Measurements from ENCODE around the gene CYTH3. TPM values are rescaled to one million over a fixed set of nuclear protein-coding genes. Genes with fewer than 3 reads are reported as not detected.

CYTH3 gene
- total RNA-seq, 5 donors from 2014 or later (not counting 1 experiment from before 2014, with no cell fraction given): 5.0 to 16.3 (median 12.5) TPM

DNA sequence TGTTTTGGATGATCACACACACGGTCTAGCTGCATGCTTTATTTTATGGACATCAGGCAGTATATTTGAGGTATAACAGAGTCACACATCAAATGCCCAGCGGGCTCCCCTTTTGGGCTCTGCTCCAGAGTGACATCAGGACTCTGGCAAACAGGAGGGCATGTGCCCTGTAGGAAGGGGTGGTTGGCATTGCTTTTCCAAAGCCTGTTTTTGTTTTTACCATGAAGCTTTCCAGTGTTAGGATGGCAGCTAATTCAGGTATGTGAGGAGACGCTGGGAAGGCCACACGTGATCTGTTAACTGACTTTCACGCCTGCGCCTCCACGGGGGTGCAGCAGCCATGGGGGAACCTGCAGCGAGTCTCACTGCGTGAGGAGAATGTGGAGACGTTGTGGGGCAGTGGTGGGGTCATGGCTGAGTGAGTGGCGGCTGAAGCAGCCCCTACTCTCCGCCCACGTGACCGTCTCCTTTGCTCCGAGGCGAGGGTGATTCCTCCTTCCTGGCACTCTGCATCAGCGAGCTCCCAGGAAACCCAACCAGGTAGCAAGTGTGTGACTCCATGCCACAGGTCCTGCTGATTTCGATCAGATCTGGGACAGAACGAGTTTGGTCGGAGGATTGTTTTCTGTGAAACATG, 123.6 kb downstream of the CYTH3 start:
- Mint-ChIP-seq H3K4me3 (no peak overlapping the region), H3K36me3 (peaks cover 65% of the 10 kb centered on the region), H3K27me3 (no peaks in the 10 kb centered on the region), H3K9me3 (no peaks in the 10 kb centered on the region), H3K27ac (no peak overlapping the region), H3K4me1 (no peaks in the 10 kb centered on the region)
- ChIA-PET POLR2A (no interaction called here), CTCF (no interaction called here)
- Histone ChIP-seq H3K9me3 (no peaks in the 10 kb centered on the region), H3K27me3 (replicated peaks in 1 of 2; ENCODE audit: control insufficient read depth in 2 of 2, extremely low read depth in 1 of 2, insufficient read depth in 2 of 2, low read length in 1 of 2) (no peaks in the 10 kb centered on the region), H3K4me3 (ENCODE audit: control insufficient read depth in 1 of 2, extremely low read depth in 1 of 2, low read length in 1 of 2) (no peak overlapping the region), H3K27ac (ENCODE audit: low read length) (no peak overlapping the region), H3K4me1 (ENCODE audit: control insufficient read depth in 1 of 2, extremely low read depth in 1 of 2, insufficient read depth in 2 of 2, low read length in 2 of 2) (no peaks in the 10 kb centered on the region), H3K36me3 (ENCODE audit: control insufficient read depth in 2 of 2, extremely low read depth in 1 of 2, insufficient read depth in 1 of 2, low read length in 1 of 2) (peaks cover 31 to 89% of the 10 kb centered on the region in 2 donors)
- no peak for ATAC-seq (replicated peaks in 1 of 4)
- DNase-seq: no peak
- WGBS (ENCODE audit: insufficient coverage): 98% methylated on average over 19 of the region's 20 CpGs

DNA sequence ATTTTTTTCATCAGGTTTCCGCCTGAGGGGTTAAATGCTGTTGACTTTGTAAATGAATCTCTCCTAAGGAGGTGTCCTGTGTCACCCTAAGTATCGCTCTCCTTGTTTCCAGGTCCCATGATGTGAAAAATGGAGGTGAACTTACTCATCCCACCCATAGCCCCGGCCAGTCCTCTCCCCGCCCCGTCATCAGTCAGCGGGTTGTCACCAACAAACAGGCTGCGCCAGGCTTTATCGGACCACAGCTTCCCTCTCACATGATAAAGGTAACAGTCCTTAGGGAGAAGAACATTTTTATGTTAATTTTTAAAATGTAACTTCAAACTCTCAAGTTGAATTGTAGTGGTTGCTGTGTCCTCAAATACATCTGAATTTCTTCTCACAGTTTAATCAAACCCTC, 124.8 kb downstream of the CYTH3 start:
- H3K4me1 Mint-ChIP-seq: no peaks in the 10 kb centered on the region
- WGBS (ENCODE audit: insufficient coverage): no CpG with 5 or more reads among the region's 8 CpGs
- Histone ChIP-seq H3K9me3 (no peaks in the 10 kb centered on the region), H3K4me3 (ENCODE audit: control insufficient read depth in 1 of 2, extremely low read depth in 1 of 2, low read length in 1 of 2) (no peak overlapping the region), H3K27ac (ENCODE audit: low read length) (no peak overlapping the region), H3K27me3 (replicated peaks in 1 of 2; ENCODE audit: control insufficient read depth in 2 of 2, extremely low read depth in 1 of 2, insufficient read depth in 2 of 2, low read length in 1 of 2) (no peaks in the 10 kb centered on the region), H3K36me3 (ENCODE audit: control insufficient read depth in 2 of 2, extremely low read depth in 1 of 2, insufficient read depth in 1 of 2, low read length in 1 of 2) (peaks cover 30 to 89% of the 10 kb centered on the region in 2 donors), H3K4me1 (ENCODE audit: control insufficient read depth in 1 of 2, extremely low read depth in 1 of 2, insufficient read depth in 2 of 2, low read length in 2 of 2) (no peaks in the 10 kb centered on the region)
- no peak overlapping the region for H3K4me3 Mint-ChIP-seq
- H3K9me3 Mint-ChIP-seq: no peaks in the 10 kb centered on the region
- DNase-seq (no peak), ATAC-seq (replicated peaks in 1 of 4) (no peak)
- no peaks in the 10 kb centered on the region for H3K27me3 Mint-ChIP-seq
- ChIA-PET POLR2A (no interaction called here), CTCF (no interaction called here)
- peaks cover 68% of the 10 kb centered on the region for H3K36me3 Mint-ChIP-seq
- H3K27ac Mint-ChIP-seq: no peak overlapping the region

DNA sequence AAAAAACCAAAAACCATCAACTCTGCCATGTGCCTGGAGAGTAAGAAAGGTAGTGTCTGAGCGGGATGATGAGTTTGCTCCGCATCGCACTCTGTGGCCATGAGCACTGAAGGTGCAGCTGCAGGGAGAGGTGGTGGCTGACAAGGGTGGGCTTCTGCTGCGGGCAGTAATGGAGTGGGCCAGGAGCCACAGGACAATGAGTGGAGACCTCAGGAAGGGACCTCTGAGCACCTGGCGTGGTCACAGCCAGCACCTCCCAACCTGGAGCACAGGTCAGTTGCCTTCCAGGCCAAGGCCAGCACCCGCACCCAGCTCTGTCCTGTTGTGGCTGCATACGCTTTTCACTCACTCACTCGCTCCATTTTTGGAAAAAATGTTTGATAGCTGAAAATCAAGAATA, 125.8 kb downstream of the CYTH3 start:
- CTCF ChIA-PET: interaction anchor here in 1 of 2 donors (0.6 kb wide), 1 partner anchor 72 kb away, joined by 4 read pairs; no protein-coding TSS in a partner anchor

DNA sequence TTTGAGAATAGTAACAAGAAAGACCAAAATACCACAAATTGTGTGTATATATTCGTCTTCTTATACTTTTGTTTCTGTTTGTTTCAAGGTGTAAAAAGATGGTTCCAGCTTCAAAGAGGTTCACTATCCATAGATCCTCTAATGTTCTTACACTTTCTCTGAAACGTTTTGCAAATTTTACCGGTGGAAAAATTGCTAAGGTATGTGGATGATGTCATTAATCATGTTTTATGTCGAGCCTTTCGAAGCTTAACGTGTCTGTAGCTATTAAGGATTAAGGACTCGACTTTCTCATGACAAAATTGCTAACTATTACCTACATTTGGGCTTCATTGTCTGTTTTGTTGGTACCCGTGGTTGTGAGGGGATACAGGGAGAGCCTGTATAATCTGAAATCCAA, 128.4 kb downstream of the CYTH3 start:
- Mint-ChIP-seq H3K4me3 (no peak overlapping the region), H3K9me3 (no peaks in the 10 kb centered on the region), H3K36me3 (peaks cover 66% of the 10 kb centered on the region), H3K4me1 (peaks cover 0 to 6% (median 2%) of the 10 kb centered on the region in 3 donors), H3K27ac (no peak overlapping the region), H3K27me3 (no peaks in the 10 kb centered on the region)
- no peak for ATAC-seq (replicated peaks in 1 of 4)
- H3K4me1 ChIP-seq (ENCODE audit: control insufficient read depth in 1 of 2, extremely low read depth in 1 of 2, insufficient read depth in 2 of 2, low read length in 2 of 2): no peaks in the 10 kb centered on the region
- DNase-seq: no peak
- H3K27me3 ChIP-seq (replicated peaks in 1 of 2; ENCODE audit: control insufficient read depth in 2 of 2, extremely low read depth in 1 of 2, insufficient read depth in 2 of 2, low read length in 1 of 2): no peaks in the 10 kb centered on the region
- H3K4me3 ChIP-seq (ENCODE audit: control insufficient read depth in 1 of 2, extremely low read depth in 1 of 2, low read length in 1 of 2): no peak overlapping the region
- POLR2A ChIA-PET: no interaction called here
- WGBS (ENCODE audit: insufficient coverage): no CpG with 5 or more reads among the region's 8 CpGs
- CTCF ChIA-PET: no interaction called here
- H3K27ac ChIP-seq (ENCODE audit: low read length): no peak overlapping the region
- peaks cover 21 to 80% of the 10 kb centered on the region in 2 donors for H3K36me3 ChIP-seq (ENCODE audit: control insufficient read depth in 2 of 2, extremely low read depth in 1 of 2, insufficient read depth in 1 of 2, low read length in 1 of 2)
- H3K9me3 ChIP-seq: no peaks in the 10 kb centered on the region

More for the DNA sequence above, 125.8 kb downstream of the CYTH3 start:
- Mint-ChIP-seq H3K36me3 (peaks cover 65% of the 10 kb centered on the region), H3K4me3 (no peak overlapping the region), H3K4me1 (no peaks in the 10 kb centered on the region), H3K9me3 (no peaks in the 10 kb centered on the region), H3K27me3 (no peaks in the 10 kb centered on the region), H3K27ac (no peak overlapping the region)
- POLR2A ChIA-PET: interaction anchor here in 1 of 2 donors (0.6 kb wide), 1 partner anchor 304 kb away, joined by 3 read pairs; no protein-coding TSS in a partner anchor
- no peak for ATAC-seq (replicated peaks in 1 of 4)
- no peaks in the 10 kb centered on the region for H3K4me1 ChIP-seq (ENCODE audit: control insufficient read depth in 1 of 2, extremely low read depth in 1 of 2, insufficient read depth in 2 of 2, low read length in 2 of 2)
- no peaks in the 10 kb centered on the region for H3K27me3 ChIP-seq (replicated peaks in 1 of 2; ENCODE audit: control insufficient read depth in 2 of 2, extremely low read depth in 1 of 2, insufficient read depth in 2 of 2, low read length in 1 of 2)
- peaks cover 22 to 84% of the 10 kb centered on the region in 2 donors for H3K36me3 ChIP-seq (ENCODE audit: control insufficient read depth in 2 of 2, extremely low read depth in 1 of 2, insufficient read depth in 1 of 2, low read length in 1 of 2)
- H3K4me3 ChIP-seq (ENCODE audit: control insufficient read depth in 1 of 2, extremely low read depth in 1 of 2, low read length in 1 of 2): no peak overlapping the region
- no peak overlapping the region for H3K27ac ChIP-seq (ENCODE audit: low read length)
- no peak for DNase-seq
- no peaks in the 10 kb centered on the region for H3K9me3 ChIP-seq
- WGBS (ENCODE audit: insufficient coverage): 100% methylated on average over 5 of the region's 8 CpGs

DNA sequence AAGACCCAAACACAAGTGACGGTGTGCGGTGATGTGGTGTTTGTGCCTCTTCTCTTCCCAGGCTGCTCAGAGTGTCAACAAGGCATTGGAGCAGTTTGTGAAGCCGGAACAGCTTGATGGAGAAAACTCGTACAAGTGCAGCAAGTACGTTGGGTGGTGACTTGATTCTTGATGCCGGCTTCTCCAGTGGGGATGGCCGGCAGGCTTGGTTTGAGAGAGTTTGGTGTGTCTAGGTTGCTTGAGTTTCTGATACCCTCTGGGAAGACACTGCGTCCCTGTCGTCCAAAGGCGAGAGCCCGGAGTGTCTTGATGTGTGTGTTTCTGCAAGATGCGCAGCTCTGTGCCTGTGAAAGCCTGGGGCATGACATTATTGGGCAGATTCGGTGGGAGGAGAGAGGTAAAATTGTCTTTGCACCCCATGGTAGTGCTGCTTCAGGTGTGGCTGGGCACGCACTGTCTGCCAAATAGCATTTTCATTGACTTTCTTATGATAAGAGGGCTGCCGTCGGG, 129.5 kb downstream of the CYTH3 start:
- no peaks in the 10 kb centered on the region for H3K27me3 Mint-ChIP-seq
- DNase-seq (no peak), ATAC-seq (replicated peaks in 1 of 4) (no peak)
- POLR2A ChIA-PET: interaction anchor here in 1 of 2 donors (0.6 kb wide), 1 partner anchor 230 kb away, joined by 5 read pairs; no protein-coding TSS in a partner anchor
- H3K4me3 ChIP-seq (ENCODE audit: control insufficient read depth in 1 of 2, extremely low read depth in 1 of 2, low read length in 1 of 2): no peak overlapping the region
- peaks cover 20 to 76% of the 10 kb centered on the region in 2 donors for H3K36me3 ChIP-seq (ENCODE audit: control insufficient read depth in 2 of 2, extremely low read depth in 1 of 2, insufficient read depth in 1 of 2, low read length in 1 of 2)
- H3K4me1 ChIP-seq (ENCODE audit: control insufficient read depth in 1 of 2, extremely low read depth in 1 of 2, insufficient read depth in 2 of 2, low read length in 2 of 2): no peaks in the 10 kb centered on the region
- no peaks in the 10 kb centered on the region for H3K9me3 Mint-ChIP-seq
- H3K27ac ChIP-seq (ENCODE audit: low read length): no peak overlapping the region
- WGBS (ENCODE audit: insufficient coverage): 97% methylated on average over 12 of the region's 16 CpGs
- H3K4me1 Mint-ChIP-seq: peaks cover 0 to 6% (median 2%) of the 10 kb centered on the region in 3 donors
- peaks cover 58% of the 10 kb centered on the region for H3K36me3 Mint-ChIP-seq
- H3K4me3 Mint-ChIP-seq: no peak overlapping the region
- no peaks in the 10 kb centered on the region for H3K27me3 ChIP-seq (replicated peaks in 1 of 2; ENCODE audit: control insufficient read depth in 2 of 2, extremely low read depth in 1 of 2, insufficient read depth in 2 of 2, low read length in 1 of 2)
- no peaks in the 10 kb centered on the region for H3K9me3 ChIP-seq
- CTCF ChIA-PET: no interaction called here
- no peak overlapping the region for H3K27ac Mint-ChIP-seq

DNA sequence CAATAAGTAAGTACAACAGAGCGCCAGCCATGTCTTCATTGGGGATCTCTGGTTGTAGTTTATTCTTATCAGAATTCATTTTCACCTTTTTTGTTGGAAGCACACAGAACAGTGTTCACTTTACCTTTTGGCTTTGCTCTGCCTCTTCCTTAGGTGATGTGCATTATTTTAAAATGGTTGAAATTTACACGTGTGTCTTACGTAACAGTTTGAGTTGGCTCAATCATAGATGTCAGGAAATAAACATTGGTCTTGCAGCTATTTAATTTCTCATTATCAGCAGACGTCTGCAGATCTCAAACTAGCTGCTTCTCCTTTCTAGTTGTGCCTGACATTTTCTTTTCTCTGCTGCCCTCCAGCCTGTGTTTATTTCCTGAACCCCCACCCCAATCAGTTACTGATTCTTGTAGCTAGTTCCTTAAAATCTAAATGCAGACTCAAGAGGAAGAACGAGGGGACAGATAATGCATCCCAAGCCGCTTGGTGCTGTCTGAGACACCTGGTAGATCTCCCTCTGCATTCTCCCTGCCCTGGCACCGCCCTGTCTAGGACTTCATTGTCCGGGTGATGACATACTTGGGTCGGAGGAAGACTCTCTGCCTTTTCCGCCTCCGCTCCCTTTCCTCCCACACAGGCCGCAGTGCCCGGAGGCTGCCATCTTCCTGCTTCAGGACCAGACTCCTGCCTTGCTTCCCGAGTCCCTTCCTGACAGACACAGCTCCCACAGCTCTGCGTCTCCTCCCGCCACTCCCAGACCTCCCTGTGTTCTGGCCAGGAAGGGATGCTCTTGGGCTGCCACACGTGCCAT, 133.0 kb downstream of the CYTH3 start:
- ATAC-seq (replicated peaks in 1 of 4) (no peak), DNase-seq (no peak)
- Mint-ChIP-seq H3K27ac (peak overlapping the region in 1 of 2 donors; percentile 17), H3K27me3 (no peaks in the 10 kb centered on the region), H3K36me3 (peaks cover 37% of the 10 kb centered on the region), H3K4me1 (peaks cover 0 to 6% (median 2%) of the 10 kb centered on the region in 3 donors), H3K4me3 (no peak overlapping the region), H3K9me3 (no peaks in the 10 kb centered on the region)
- ChIA-PET POLR2A (no interaction called here), CTCF (no interaction called here)
- Histone ChIP-seq H3K27ac (ENCODE audit: low read length) (no peak overlapping the region), H3K9me3 (no peaks in the 10 kb centered on the region), H3K4me1 (ENCODE audit: control insufficient read depth in 1 of 2, extremely low read depth in 1 of 2, insufficient read depth in 2 of 2, low read length in 2 of 2) (no peaks in the 10 kb centered on the region), H3K36me3 (ENCODE audit: control insufficient read depth in 2 of 2, extremely low read depth in 1 of 2, insufficient read depth in 1 of 2, low read length in 1 of 2) (peaks cover 7 to 53% of the 10 kb centered on the region in 2 donors), H3K4me3 (ENCODE audit: control insufficient read depth in 1 of 2, extremely low read depth in 1 of 2, low read length in 1 of 2) (no peak overlapping the region), H3K27me3 (replicated peaks in 1 of 2; ENCODE audit: control insufficient read depth in 2 of 2, extremely low read depth in 1 of 2, insufficient read depth in 2 of 2, low read length in 1 of 2) (no peaks in the 10 kb centered on the region)
- WGBS (ENCODE audit: insufficient coverage): 89% methylated on average over 14 of the region's 17 CpGs
